Measurements from ENCODE around the gene CNTD1.
"Not testable (repeated sequence)": the region's sequence is repeated elsewhere in the genome, so short reads cannot be mapped to it uniquely, and the experiment has no call there.

CNTD1 gene

GRCh38 chr17:42844761-42845555, 46.3 kb downstream of the CNTD1 start:
- in situ Hi-C loops (cut with HindIII; ENCODE audit: low sequenced_read_pairs) = no loop called here

- in situ Hi-C loops (cut with HindIII; ENCODE audit: low sequenced_read_pairs) = no loop called here
Observed at GRCh38 chr17:42845556-42845917, 46.9 kb downstream of the CNTD1 start.

GRCh38 chr17:42845918-42846593, 47.4 kb downstream of the CNTD1 start:
- in situ Hi-C loops (cut with HindIII; ENCODE audit: low sequenced_read_pairs) = no loop called here

GRCh38 chr17:42846594-42847280, 48.1 kb downstream of the CNTD1 start:
- in situ Hi-C loops (cut with HindIII; ENCODE audit: low sequenced_read_pairs) = no loop called here

GRCh38 chr17:42848093-42848492, 49.4 kb downstream of the CNTD1 start:
- in situ Hi-C loops (cut with HindIII; ENCODE audit: low sequenced_read_pairs) = no loop called here

- in situ Hi-C loops (cut with HindIII; ENCODE audit: low sequenced_read_pairs) = no loop called here
Observed at GRCh38 chr17:42849031-42849430, 50.4 kb downstream of the CNTD1 start.

GRCh38 chr17:42849451-42850181, 51.0 kb downstream of the CNTD1 start:
- in situ Hi-C loops (cut with HindIII; ENCODE audit: low sequenced_read_pairs) = no loop called here

- in situ Hi-C loops (cut with HindIII; ENCODE audit: low sequenced_read_pairs) = no loop called here
Observed at GRCh38 chr17:42850954-42851353, 52.3 kb downstream of the CNTD1 start, which contains the start of gene AOC3. TSS of gene AOC3 (plus strand) at chr17:42851199. CDS start at chr17:42851344, 145 bp downstream.

- in situ Hi-C loops (cut with HindIII; ENCODE audit: low sequenced_read_pairs) = not testable (repeated sequence)
Observed at GRCh38 chr17:42851371-42852240, 52.9 kb downstream of the CNTD1 start.

GRCh38 chr17:42852351-42852750, 53.7 kb downstream of the CNTD1 start:
- in situ Hi-C loops (cut with HindIII; ENCODE audit: low sequenced_read_pairs) = no loop called here

- in situ Hi-C loops (cut with HindIII; ENCODE audit: low sequenced_read_pairs) = no loop called here
Observed at GRCh38 chr17:42853004-42853403, 54.3 kb downstream of the CNTD1 start.

- in situ Hi-C loops (cut with HindIII; ENCODE audit: low sequenced_read_pairs) = no loop called here
Observed at GRCh38 chr17:42853597-42853967, 54.9 kb downstream of the CNTD1 start.

GRCh38 chr17:42853968-42854790, 55.5 kb downstream of the CNTD1 start:
- in situ Hi-C loops (cut with HindIII; ENCODE audit: low sequenced_read_pairs) = no loop called here

GRCh38 chr17:42855048-42855596, 56.5 kb downstream of the CNTD1 start:
- in situ Hi-C loops (cut with HindIII; ENCODE audit: low sequenced_read_pairs) = no loop called here

GRCh38 chr17:42856093-42856492, 57.4 kb downstream of the CNTD1 start:
- in situ Hi-C loops (cut with HindIII; ENCODE audit: low sequenced_read_pairs) = not testable (repeated sequence)

- in situ Hi-C loops (cut with HindIII; ENCODE audit: low sequenced_read_pairs) = not testable (repeated sequence)
Observed at GRCh38 chr17:42856516-42856915, 57.9 kb downstream of the CNTD1 start.

- in situ Hi-C loops (cut with HindIII; ENCODE audit: low sequenced_read_pairs) = no loop called here
Observed at GRCh38 chr17:42857389-42857788, 58.7 kb downstream of the CNTD1 start.

All from DLD1 (cell line).